Fibroblast of villous mesenchyme (primary cell): ENCODE data around the gene PEX7. TPM values are rescaled to one million over a fixed set of nuclear protein-coding genes. Genes with fewer than 3 reads are reported as not detected.

Experiments used
- DNase-seq: peaks from one replicate; pipeline ENCODE4 v3.0.0-alpha.2; 2010; ENCODE audit warnings: low read depth
- H3K4me3 ChIP-seq: 2 replicates; pipeline ENCODE4 v1.5.1; 2011; ENCODE audit warnings: low read depth, mild to moderate bottlenecking, low read length
- total RNA-seq: library from RNA; depleted of rRNA; stranded (reverse); fragments of >200 nt; gene quantifications from 2 replicates; pipeline ENCODE4 v1.2.3, GENCODE V29; 2012
- TF ChIP-seq, protein P1 (sequence below): IDR thresholded peaks from 2 replicates; pipeline ENCODE4 v1.5.1; 2012; ENCODE audit warnings: low read depth, mild to moderate bottlenecking, low read length; ENCODE audit not compliant: insufficient read depth

The PEX7 gene, protein sequence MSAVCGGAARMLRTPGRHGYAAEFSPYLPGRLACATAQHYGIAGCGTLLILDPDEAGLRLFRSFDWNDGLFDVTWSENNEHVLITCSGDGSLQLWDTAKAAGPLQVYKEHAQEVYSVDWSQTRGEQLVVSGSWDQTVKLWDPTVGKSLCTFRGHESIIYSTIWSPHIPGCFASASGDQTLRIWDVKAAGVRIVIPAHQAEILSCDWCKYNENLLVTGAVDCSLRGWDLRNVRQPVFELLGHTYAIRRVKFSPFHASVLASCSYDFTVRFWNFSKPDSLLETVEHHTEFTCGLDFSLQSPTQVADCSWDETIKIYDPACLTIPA
- total RNA-seq = 7.4 and 8.6 TPM in 2 replicates

DNA sequence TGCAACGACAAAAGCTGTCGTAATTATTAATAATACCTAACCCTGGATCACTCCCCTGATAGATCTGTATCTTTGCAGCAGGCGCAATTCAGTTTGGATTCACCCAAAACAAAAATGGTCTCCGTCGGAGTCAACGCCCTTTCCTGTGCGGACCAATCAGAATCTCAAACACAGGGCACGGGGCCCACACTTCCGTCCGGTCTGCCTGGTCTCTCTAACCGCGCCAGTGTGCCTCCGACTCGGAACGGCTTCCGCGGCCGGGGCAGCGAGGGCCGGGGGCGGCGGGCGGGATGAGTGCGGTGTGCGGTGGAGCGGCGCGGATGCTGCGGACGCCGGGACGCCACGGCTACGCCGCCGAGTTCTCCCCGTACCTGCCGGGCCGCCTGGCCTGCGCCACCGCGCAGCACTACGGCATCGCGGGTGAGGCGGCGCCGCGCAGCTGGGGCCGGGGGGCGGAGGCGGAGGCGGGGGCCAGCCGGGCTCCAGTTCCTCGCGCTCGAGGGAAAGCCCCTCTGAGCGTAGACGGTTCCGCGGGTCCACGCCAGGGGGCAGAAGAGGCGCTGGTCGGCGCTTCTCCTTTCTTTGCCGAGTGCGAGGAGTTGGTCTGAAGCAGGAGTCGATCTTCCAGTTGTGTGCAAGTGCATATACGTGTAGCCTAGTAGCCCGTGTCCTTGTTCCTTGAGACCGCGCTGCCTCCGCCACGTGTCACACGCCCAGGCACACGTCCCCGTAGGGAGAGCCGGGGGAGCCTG is at the start of gene PEX7:
Gene PEX7 (plus strand): TSS at position 217 of the 752 bp plus-strand sequence. CDS start 74 bp downstream, at position 291.
- DNase-seq = peak; percentile 91
- peak within 1 kb of the TSS; percentile 76 for H3K4me3 ChIP-seq
- TF ChIP-seq, protein P1, sequence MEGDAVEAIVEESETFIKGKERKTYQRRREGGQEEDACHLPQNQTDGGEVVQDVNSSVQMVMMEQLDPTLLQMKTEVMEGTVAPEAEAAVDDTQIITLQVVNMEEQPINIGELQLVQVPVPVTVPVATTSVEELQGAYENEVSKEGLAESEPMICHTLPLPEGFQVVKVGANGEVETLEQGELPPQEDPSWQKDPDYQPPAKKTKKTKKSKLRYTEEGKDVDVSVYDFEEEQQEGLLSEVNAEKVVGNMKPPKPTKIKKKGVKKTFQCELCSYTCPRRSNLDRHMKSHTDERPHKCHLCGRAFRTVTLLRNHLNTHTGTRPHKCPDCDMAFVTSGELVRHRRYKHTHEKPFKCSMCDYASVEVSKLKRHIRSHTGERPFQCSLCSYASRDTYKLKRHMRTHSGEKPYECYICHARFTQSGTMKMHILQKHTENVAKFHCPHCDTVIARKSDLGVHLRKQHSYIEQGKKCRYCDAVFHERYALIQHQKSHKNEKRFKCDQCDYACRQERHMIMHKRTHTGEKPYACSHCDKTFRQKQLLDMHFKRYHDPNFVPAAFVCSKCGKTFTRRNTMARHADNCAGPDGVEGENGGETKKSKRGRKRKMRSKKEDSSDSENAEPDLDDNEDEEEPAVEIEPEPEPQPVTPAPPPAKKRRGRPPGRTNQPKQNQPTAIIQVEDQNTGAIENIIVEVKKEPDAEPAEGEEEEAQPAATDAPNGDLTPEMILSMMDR = peak; percentile 72

DNA sequence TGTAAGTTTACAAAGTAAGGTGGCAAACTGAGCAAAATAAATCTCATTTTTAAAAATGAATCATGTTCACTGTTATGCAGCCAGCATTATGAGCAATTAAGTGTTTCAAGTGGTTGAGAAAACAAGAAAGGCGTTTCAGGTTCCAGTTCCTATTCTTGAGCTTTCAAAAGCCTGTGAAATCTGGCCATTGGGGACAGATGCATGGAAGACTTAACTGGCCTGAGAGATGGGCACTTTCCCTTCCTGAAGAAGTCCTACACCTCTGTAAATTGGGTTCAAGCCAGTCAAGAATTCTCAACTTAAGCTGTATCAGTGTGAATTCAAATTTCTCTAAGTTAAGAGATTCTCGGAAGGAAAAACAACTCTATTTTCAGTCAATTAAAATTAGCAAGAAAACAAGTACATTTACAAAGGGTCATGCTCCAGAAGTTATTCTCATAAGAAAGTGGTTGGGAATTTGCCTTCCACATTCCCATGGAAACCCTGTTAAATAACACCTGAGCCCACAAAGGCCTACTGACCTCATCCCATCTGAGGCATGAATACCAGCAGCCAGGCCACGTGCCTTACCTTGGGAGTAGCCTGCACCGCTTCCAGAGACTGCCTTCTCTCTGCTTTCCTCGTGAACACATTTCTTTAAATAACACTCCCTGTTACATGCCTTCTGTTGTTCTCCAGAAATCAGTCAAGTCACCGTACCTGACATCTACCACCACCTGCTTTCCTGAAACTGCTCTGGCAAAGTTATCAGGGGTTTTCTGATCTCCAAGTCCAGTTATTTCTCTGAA is 49.5 kb upstream of the PEX7 start:
- no peak for DNase-seq
- no peak overlapping the region for H3K4me3 ChIP-seq
- TF ChIP-seq, protein P1 = no peak

DNA sequence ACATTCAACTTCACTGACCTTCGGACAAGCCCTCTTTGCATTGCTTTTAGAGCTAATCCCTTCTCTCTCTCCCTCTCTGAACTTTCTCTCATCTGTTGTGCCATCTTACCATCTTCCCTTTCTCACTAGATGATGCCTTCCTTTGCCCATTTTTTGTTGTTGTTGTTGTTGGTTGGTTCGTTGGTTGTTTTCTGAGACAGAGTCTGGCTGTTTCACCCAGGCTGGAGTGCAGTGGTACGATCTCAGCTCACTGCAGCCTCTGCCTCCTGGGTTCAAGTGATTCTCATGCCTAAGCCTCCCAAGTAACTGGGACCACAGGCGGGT is 49.0 kb upstream of the PEX7 start:
- no peak for DNase-seq
- TF ChIP-seq, protein P1 = no peak
- H3K4me3 ChIP-seq = no peak overlapping the region

DNA sequence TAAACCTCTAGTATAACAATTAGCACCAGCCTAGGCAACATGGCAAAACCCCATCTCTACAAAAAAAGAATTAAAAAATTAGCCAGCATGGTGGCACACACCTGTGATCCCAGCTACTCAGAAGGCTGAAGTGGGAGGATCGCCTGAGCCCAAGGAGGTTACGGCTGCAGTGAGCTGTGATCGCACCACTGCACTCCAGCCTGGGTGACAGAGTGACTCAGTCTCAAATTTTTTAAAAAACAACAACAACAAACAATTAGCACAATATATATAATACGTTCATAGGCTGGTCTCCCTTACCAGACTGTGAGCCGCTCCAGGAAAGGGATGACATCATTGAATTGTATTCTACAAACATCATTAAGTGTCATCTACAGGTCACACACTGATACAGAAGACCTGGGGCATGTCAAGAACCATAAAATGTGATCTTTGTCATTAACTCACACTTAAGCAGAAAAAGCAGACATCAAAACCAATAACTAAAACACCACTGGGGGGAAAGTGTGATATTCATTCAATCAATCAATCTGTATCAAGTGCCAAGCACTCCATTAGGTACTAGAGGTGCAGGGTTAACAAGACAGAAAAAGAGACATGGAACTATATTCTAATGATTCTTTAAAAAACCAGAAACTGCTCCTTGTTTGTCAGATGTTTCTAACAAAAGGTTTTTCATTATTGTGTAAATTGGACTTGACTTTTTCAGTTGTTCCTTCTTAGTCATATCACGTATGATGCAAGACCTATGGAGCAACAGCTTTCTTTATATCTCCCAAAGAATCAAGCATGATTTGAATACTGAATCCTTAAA is 48.0 kb upstream of the PEX7 start:
- H3K4me3 ChIP-seq = no peak overlapping the region
- TF ChIP-seq, protein P1 = no peak
- peak; percentile 91 for DNase-seq

DNA sequence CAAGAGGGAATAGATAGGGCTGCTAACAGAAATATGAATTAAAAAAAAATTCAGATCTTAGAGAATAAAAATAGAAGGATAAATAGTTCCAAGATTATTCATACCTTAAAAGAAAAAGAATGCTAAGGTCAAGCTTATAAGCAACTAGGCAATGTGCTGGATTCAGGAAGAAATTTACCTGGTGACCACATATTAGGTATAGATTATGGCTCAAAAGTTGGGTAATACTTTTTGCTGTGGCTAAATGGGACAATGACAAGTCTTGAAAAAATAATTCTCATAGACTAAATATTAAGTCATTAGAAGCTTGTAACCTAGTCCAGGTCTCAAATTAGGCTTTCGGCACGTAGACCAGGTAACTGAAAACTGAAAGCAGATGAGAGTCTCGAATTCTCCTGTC is 47.3 kb upstream of the PEX7 start:
- DNase-seq = no peak
- TF ChIP-seq, protein P1 = no peak
- H3K4me3 ChIP-seq = no peak overlapping the region

DNA sequence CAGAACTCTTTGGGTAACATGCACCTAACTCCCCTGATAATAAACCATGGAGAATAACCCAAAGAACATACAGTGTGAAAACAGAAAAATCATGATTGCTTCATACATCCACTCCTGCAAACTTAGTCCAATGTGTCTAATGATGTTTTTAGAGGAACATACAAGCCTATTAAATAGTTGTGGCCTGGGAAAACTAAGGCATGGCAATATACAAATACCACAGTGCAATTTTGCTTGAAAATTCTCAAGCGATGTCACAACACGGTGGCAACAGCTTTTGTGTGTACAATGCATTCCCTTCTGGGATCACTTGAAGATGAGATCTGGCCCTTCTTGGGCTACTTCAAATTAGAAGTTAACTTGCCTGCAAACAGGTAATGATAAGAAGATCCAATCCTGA is 46.8 kb upstream of the PEX7 start:
- TF ChIP-seq, protein P1 = no peak
- H3K4me3 ChIP-seq = no peak overlapping the region
- peak; percentile 88 for DNase-seq
